Measurements from ENCODE around the gene MLC1.

The MLC1 gene

GRCh38 chr22:50034126-50035081 lies 50.8 kb downstream of the MLC1 start:
- no peak for DNase-seq

- no peak for DNase-seq
These were observed 52.2 kb downstream of the MLC1 start for GRCh38 chr22:50032941-50033601.

GRCh38 chr22:50032109-50032871 lies 52.9 kb downstream of the MLC1 start:
- DNase-seq: no peak

GRCh38 chr22:50031189-50032091 lies 53.8 kb downstream of the MLC1 start:
- DNase-seq: no peak

GRCh38 chr22:50030297-50031188 lies 54.7 kb downstream of the MLC1 start:
- DNase-seq: peak; percentile 92

GRCh38 chr22:50027639-50028537 lies 57.3 kb downstream of the MLC1 start:
- DNase-seq: peak; percentile 48

GRCh38 chr22:50025993-50026392 lies 59.2 kb downstream of the MLC1 start:
- DNase-seq: no peak

GRCh38 chr22:50022171-50022819 lies 62.9 kb downstream of the MLC1 start:
- no peak for DNase-seq

GRCh38 chr22:50020606-50021005 lies 64.6 kb downstream of the MLC1 start:
- no peak for DNase-seq

GRCh38 chr22:50019316-50019715 lies 65.9 kb downstream of the MLC1 start:
- DNase-seq: no peak

- DNase-seq: peak; percentile 82
These were observed 66.5 kb downstream of the MLC1 start for GRCh38 chr22:50018608-50019285.

- DNase-seq: no peak
These were observed 67.5 kb downstream of the MLC1 start for GRCh38 chr22:50017701-50018224.

- peak; percentile 92 for DNase-seq
These were observed 68.1 kb downstream of the MLC1 start for GRCh38 chr22:50016988-50017700.

- no peak for DNase-seq
These were observed 68.8 kb downstream of the MLC1 start for GRCh38 chr22:50016308-50016987.

GRCh38 chr22:50015451-50016307 lies 69.5 kb downstream of the MLC1 start:
- no peak for DNase-seq

- DNase-seq: no peak
These were observed 70.4 kb downstream of the MLC1 start for GRCh38 chr22:50014655-50015401.
